Measurements from ENCODE around the gene GUCY2D. TPM values are rescaled to one million over a fixed set of nuclear protein-coding genes. Genes with fewer than 3 reads are reported as not detected.

GUCY2D gene
- total RNA-seq, 2 donors from 2014 or later, result 0.15 to 0.77 TPM

GRCh38 chr17:8041249-8041928 is 39.0 kb downstream of the GUCY2D start:
- Mint-ChIP-seq H3K9me3 (no peaks in the 10 kb centered on the region), H3K27me3 (peaks cover 21% of the 10 kb centered on the region), H3K4me3 (no peak overlapping the region), H3K27ac (no peak overlapping the region), H3K36me3 (ENCODE audit: low read depth) (no peaks in the 10 kb centered on the region), H3K4me1 (no peaks in the 10 kb centered on the region)
- ATAC-seq (replicated peaks), result peak; percentile 54

GRCh38 chr17:8041979-8042378 is 39.6 kb downstream of the GUCY2D start:
- peaks cover 21% of the 10 kb centered on the region for H3K27me3 Mint-ChIP-seq

DNA sequence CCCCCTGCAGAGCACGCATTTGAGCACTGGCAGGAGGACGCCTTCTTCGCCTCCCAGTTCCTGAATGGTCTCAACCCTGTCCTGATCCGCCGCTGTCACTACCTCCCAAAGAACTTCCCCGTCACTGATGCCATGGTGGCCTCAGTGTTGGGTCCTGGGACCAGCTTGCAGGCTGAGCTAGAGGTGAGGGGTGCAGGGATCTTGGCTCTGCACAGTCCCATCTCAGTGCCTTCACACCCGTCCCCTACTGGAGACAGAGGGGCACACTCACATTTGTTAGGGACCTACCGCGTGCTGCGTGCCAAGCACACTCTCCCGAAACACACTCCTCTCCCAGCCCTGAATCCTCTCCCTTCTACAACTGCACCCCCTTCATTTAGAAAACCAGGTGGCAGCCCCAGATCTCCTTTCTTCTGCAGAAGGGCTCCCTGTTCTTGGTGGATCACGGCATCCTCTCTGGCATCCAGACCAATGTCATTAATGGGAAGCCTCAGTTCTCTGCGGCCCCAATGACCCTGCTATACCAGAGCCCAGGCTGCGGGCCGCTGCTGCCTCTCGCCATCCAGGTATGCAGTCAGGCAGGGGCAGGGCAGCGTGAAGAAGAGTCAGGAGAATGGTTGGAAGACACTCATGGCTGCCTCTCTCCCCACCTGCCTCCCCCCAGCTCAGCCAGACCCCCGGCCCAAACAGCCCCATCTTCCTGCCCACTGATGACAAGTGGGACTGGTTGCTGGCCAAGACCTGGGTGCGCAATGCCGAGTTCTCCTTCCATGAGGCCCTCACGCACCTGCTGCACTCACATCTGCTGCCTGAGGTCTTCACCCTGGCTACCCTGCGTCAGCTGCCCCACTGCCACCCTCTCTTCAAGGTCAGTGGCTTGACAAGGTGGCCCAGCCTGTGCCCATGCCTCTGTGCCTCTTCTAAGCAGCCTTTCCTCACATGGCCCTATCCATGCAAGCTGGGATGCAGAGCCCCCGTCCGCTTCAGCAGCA is 42.7 kb downstream of the GUCY2D start:
- no peaks in the 10 kb centered on the region for H3K36me3 Mint-ChIP-seq (ENCODE audit: low read depth)
- H3K4me3 Mint-ChIP-seq, result no peak overlapping the region
- peaks cover 8% of the 10 kb centered on the region for H3K27me3 Mint-ChIP-seq
- no peak overlapping the region for H3K27ac Mint-ChIP-seq
- no peaks in the 10 kb centered on the region for H3K9me3 Mint-ChIP-seq
- no peak for ATAC-seq (replicated peaks)
- H3K4me1 Mint-ChIP-seq, result no peaks in the 10 kb centered on the region

More at GRCh38 chr17:8041979-8042378, 39.6 kb downstream of the GUCY2D start:
- H3K36me3 Mint-ChIP-seq (ENCODE audit: low read depth), result no peaks in the 10 kb centered on the region
- no peak overlapping the region for H3K27ac Mint-ChIP-seq
- H3K4me1 Mint-ChIP-seq, result no peaks in the 10 kb centered on the region
- no peak for ATAC-seq (replicated peaks)
- no peak overlapping the region for H3K4me3 Mint-ChIP-seq
- no peaks in the 10 kb centered on the region for H3K9me3 Mint-ChIP-seq

DNA sequence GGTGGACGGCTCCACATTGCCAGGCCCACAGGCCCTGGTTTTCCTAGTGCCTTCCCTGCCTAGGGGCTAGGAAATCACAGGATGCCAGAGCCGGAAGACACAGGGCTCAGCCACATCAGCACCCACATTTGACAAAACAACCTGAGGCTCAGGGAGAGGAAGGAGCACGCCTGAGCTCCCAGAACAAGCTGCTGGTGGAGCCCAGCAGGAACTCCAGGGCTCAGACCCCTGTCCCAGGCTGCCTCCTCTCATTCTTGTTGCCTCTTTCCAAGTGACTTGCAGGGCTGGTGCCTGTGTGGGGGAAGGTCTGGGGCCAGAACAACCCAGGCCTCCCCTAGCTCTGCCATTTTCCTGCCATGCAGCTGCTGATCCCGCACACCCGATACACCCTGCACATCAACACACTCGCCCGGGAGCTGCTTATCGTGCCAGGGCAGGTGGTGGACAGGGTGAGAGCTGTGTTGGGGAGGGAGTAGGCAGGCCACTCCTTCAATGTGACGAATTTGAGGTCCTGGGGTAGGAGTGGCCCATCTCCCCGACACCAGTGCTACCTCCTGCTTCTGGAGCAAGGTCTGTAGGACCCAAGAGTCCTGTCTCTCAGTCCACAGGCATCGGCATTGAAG is 44.0 kb downstream of the GUCY2D start:
- H3K27me3 Mint-ChIP-seq, result peaks cover 6% of the 10 kb centered on the region
- H3K9me3 Mint-ChIP-seq, result no peaks in the 10 kb centered on the region
- H3K36me3 Mint-ChIP-seq (ENCODE audit: low read depth), result no peaks in the 10 kb centered on the region
- no peak for ATAC-seq (replicated peaks)
- H3K4me3 Mint-ChIP-seq, result no peak overlapping the region
- no peaks in the 10 kb centered on the region for H3K4me1 Mint-ChIP-seq
- H3K27ac Mint-ChIP-seq, result no peak overlapping the region

DNA sequence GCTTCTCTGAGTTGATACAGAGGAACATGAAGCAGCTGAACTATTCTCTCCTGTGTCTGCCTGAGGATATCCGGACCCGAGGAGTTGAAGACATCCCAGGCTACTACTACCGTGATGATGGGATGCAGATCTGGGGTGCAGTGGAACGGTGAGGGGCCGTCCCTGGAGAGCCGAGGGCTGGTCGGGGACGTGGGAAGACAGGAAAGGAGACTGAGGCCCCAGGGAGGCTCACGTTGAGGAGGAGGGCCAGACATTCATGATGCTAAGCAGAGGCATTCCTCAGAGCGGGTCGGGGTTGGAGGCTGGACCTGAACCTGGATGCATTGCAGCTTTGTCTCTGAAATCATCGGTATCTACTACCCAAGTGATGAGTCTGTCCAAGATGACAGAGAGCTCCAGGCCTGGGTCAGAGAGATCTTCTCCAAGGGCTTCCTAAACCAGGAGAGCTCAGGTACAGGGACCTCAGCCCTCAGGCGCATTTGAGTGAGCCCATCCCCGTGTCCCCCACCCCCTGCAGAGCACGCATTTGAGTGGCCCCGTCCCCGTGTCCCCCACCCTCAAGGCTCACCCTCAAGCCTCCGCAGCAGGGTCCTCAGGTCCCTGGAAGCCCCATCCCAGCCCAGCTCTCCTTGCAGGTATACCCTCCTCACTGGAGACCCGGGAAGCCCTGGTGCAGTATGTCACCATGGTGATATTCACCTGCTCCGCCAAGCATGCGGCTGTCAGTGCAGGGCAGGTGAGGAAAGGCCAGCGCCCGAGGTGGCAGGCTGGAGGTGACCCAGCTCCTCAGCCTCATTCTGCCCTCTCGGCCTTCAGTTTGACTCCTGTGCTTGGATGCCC is 44.7 kb downstream of the GUCY2D start:
- Mint-ChIP-seq H3K4me1 (no peaks in the 10 kb centered on the region), H3K4me3 (no peak overlapping the region), H3K9me3 (no peaks in the 10 kb centered on the region), H3K27me3 (peaks cover 5% of the 10 kb centered on the region), H3K36me3 (ENCODE audit: low read depth) (no peaks in the 10 kb centered on the region), H3K27ac (no peak overlapping the region)
- ATAC-seq (replicated peaks), result no peak

GRCh38 chr17:8047769-8048110 is 45.3 kb downstream of the GUCY2D start:
- Mint-ChIP-seq H3K4me3 (no peak overlapping the region), H3K27ac (no peak overlapping the region), H3K36me3 (ENCODE audit: low read depth) (no peaks in the 10 kb centered on the region), H3K27me3 (peaks cover 5% of the 10 kb centered on the region), H3K4me1 (no peaks in the 10 kb centered on the region), H3K9me3 (no peaks in the 10 kb centered on the region)
- ATAC-seq (replicated peaks), result no peak

DNA sequence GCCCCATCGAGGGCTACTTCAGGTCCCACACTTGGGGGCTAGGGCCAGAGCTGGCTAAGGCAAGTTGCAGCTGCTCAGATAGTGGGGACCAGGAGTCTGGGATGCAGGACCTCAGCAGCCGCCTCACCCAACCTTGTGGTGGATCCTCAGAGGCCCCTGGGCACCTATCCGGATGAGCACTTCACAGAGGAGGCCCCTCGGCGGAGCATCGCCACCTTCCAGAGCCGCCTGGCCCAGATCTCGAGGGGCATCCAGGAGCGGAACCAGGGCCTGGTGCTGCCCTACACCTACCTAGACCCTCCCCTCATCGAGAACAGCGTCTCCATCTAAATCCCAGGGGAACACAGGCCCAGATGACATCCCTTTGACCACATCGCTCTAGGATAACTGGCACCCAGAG is 45.8 kb downstream of the GUCY2D start:
- H3K4me3 Mint-ChIP-seq, result no peak overlapping the region
- H3K27me3 Mint-ChIP-seq, result peaks cover 3% of the 10 kb centered on the region
- no peaks in the 10 kb centered on the region for H3K4me1 Mint-ChIP-seq
- no peak overlapping the region for H3K27ac Mint-ChIP-seq
- no peaks in the 10 kb centered on the region for H3K36me3 Mint-ChIP-seq (ENCODE audit: low read depth)
- no peaks in the 10 kb centered on the region for H3K9me3 Mint-ChIP-seq
- no peak for ATAC-seq (replicated peaks)

DNA sequence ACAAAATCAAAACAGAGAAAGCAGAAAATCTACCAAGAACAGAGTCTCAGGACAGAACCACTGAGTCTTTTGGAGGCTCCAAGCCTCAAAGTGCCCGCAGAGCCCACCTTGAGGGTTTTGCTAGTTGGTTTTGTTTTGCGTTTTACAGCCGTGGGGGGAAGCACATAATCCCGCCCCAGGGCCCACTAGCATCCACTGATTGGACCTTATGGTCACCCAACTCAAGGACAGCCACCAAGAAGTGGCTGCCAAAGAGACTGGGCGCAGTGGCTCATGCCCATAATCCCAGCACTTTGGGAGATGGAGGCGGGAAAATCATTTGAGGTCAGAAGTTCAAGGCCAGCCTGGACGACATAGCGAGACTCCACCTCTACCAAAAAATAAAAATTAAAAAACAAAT is 46.3 kb downstream of the GUCY2D start:
- Mint-ChIP-seq H3K9me3 (no peaks in the 10 kb centered on the region), H3K36me3 (ENCODE audit: low read depth) (no peaks in the 10 kb centered on the region), H3K4me1 (no peaks in the 10 kb centered on the region), H3K27ac (no peak overlapping the region), H3K27me3 (no peaks in the 10 kb centered on the region), H3K4me3 (no peak overlapping the region)
- ATAC-seq (replicated peaks), result no peak

- H3K4me1 Mint-ChIP-seq, result no peaks in the 10 kb centered on the region
- H3K27me3 Mint-ChIP-seq, result peaks cover 4% of the 10 kb centered on the region
- no peaks in the 10 kb centered on the region for H3K9me3 Mint-ChIP-seq
- no peak for ATAC-seq (replicated peaks)
- H3K36me3 Mint-ChIP-seq (ENCODE audit: low read depth), result no peaks in the 10 kb centered on the region
- H3K27ac Mint-ChIP-seq, result no peak overlapping the region
- no peak overlapping the region for H3K4me3 Mint-ChIP-seq
Observed at GRCh38 chr17:8051831-8052230, 49.4 kb downstream of the GUCY2D start.

GRCh38 chr17:8052256-8053252 is 50.1 kb downstream of the GUCY2D start:
- H3K36me3 Mint-ChIP-seq (ENCODE audit: low read depth), result no peaks in the 10 kb centered on the region
- H3K27me3 Mint-ChIP-seq, result peaks cover 8% of the 10 kb centered on the region
- no peak overlapping the region for H3K4me3 Mint-ChIP-seq
- no peaks in the 10 kb centered on the region for H3K9me3 Mint-ChIP-seq
- no peak for ATAC-seq (replicated peaks)
- H3K27ac Mint-ChIP-seq, result no peak overlapping the region
- no peaks in the 10 kb centered on the region for H3K4me1 Mint-ChIP-seq

DNA sequence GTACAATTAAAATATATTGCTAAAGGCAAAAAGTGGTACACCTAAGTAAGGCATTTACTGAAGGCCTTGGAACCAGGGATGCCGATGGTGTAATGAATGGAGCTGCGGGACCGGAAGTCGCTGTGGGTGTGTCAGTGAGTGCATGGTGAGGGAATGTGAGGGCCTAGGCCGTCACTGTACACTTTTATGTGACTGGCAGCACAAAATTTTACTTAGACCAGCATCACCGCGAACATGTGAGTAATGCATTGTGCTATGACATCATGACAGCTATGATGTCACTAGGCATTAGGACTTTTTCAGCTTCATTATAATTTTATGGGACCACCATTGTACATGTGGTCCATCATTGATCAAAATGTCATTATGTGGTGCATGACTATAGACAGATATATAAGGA is 51.2 kb downstream of the GUCY2D start:
- ATAC-seq (replicated peaks), result no peak
- H3K27ac Mint-ChIP-seq, result no peak overlapping the region
- no peaks in the 10 kb centered on the region for H3K9me3 Mint-ChIP-seq
- H3K27me3 Mint-ChIP-seq, result peaks cover 9% of the 10 kb centered on the region
- H3K4me1 Mint-ChIP-seq, result no peaks in the 10 kb centered on the region
- H3K36me3 Mint-ChIP-seq (ENCODE audit: low read depth), result no peaks in the 10 kb centered on the region
- no peak overlapping the region for H3K4me3 Mint-ChIP-seq

- Mint-ChIP-seq H3K4me3 (no peak overlapping the region), H3K4me1 (no peaks in the 10 kb centered on the region)
- no peak for ATAC-seq (replicated peaks)
Observed at GRCh38 chr17:8055851-8056231, 53.4 kb downstream of the GUCY2D start.

DNA sequence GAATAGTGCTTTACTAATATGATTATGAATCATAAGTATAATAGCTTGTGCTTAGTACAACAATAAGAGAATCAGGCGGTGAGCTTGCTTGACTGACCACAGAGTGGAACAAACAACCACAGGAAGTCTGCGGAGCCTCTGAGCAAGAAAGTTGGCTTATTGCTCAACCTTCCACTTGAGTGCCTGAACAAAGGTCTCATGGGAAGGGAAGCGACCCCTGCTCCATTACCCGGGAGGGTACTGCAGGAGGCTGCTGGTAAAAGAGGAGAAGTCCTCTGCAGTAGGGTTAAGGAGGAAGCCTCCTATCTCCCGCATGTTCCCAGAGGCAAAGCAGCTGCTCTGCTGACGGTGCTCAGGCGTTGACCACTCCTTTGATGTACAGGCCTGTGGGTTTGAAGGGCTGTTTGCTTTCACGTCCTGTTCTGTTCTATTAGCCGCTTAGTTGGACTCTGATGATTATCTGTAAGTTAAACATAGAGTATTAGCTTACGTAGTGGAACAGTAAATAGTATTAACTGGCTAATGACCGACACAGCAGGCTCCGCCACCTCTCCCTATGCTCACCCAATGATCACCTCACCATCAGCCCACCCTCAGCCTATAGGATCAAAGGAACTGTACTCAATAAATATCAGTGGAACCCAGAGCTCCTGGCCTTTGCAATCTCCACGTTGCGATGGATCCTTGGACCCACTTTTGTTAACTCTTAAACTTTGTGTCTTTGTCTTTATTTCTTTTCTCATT is 54.0 kb downstream of the GUCY2D start:
- Mint-ChIP-seq H3K9me3 (no peaks in the 10 kb centered on the region), H3K27ac (no peak overlapping the region), H3K27me3 (peaks cover 21% of the 10 kb centered on the region), H3K4me3 (no peak overlapping the region), H3K4me1 (no peaks in the 10 kb centered on the region), H3K36me3 (ENCODE audit: low read depth) (no peaks in the 10 kb centered on the region)
- peak; percentile 80 for ATAC-seq (replicated peaks)

More at GRCh38 chr17:8055851-8056231, 53.4 kb downstream of the GUCY2D start:
- Mint-ChIP-seq H3K9me3 (no peaks in the 10 kb centered on the region), H3K27me3 (peaks cover 18% of the 10 kb centered on the region), H3K27ac (no peak overlapping the region), H3K36me3 (ENCODE audit: low read depth) (no peaks in the 10 kb centered on the region)
